Activated T-helper 9 cell treated with anti-CD3 and anti-CD28 coated beads, Interleukin-2, amount 50 U/mL, for 16 hours (primary cell): Measurements from ENCODE around the gene SH2B3.
"Not testable (repeated sequence)": the region's sequence is repeated elsewhere in the genome, so short reads cannot be mapped to it uniquely, and the experiment has no call there.

ENCODE experiments used
- DNase-seq: peaks from one replicate; pipeline ENCODE4 v3.0.0-alpha.2; 2020; ENCODE audit warnings: low read depth

SH2B3 gene

GRCh38 chr12:111460111-111460510 is 54.4 kb downstream of the SH2B3 start:
- not testable (repeated sequence) for DNase-seq

DNA sequence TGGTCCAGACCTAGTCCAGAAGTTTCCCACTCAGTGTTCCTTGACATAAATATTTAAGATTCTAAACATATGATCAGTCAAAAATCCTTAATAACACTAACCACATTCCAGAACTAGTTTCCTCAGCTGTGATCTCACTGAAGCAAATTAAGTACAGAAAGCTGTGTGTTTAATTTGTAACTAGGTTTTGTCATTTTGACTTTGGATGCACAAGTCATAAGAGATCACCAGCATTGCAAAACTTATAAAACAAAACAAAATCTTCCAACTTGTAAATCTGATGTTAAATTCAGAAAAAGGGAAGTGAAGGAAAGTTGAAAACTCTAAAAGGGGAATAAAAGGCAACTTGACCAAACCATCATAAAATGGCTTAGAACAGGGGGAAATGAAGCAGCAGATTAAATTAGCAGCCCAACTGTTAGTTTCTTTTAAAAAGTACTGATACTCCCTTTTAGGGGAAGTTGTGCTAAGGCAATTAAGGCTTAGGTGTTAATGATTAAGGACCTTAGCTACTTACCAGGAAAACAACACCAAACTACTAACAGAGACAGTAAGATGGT is 56.6 kb downstream of the SH2B3 start:
- DNase-seq = no peak

DNA sequence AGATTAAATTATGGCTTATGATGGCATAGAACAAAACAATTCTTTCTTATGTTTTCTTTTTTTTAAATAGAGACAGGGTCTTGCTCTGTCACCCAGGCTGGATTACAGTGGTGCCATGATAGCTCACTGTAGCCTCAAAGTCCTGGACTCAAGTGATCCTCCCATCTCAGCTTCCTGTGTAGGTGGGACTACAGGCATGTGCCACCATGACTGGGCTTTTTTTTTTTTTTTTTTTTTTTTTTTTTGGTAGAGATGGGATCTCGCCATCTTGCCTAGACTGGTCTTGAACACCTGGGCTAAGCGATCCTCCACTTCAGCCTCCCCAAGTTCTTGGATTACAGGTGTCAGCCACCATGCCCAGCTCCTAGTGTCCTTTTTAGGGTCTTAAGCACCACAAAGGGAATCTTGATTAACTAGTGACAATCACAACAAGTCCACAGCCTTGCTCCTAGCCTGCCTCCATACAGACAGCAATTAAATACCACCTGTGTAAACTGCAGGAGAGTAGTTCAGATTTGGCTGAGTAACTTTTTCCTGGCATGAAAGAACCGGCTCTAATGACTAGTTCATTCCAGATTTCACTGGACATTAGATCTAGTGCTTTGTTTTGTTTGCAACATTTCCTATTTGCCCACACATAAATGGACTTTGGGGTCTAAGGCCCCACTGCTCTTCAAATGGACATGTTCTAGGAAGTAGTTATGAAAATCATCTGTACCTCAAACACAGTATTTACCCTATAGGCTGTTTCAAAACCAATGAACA is 61.6 kb downstream of the SH2B3 start:
- DNase-seq = no peak

DNA sequence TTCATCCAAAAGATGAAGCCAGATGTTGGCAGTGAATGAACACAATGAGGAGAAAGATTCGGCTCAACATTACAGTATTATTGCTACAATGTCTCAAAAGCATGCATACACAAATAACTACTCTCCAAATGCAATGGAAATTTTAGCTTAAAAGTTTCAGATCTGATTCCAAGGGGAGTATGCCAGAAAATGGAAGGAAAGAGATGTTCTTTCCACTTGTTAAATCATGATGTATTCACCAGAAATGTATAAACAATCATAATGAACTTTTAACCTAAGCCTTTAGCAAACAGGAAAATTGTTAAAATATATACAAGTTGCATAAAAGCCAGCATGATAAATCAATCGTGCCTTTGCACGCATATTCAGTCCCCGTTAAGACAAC is 62.1 kb downstream of the SH2B3 start:
- DNase-seq = no peak

GRCh38 chr12:111469401-111469800 is 63.7 kb downstream of the SH2B3 start:
- no peak for DNase-seq

DNA sequence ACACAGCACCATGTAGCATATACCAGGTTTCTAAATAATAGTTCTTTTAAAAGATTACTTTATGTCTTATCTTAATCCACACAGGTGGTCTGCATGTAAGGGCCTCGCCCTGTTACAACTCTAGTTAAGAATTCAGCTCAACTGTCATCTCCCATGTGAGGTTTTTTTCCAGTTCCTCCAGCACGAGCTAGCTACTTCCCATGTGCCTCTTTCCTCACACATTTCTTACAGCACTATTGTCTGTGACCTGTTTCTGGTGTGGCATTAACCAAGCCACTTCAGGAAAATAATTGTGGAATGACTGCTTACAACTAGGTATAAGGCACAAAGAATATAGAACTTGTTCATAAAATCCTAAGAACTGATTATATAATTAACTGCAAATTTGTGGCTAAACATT is 65.5 kb downstream of the SH2B3 start:
- no peak for DNase-seq

DNA sequence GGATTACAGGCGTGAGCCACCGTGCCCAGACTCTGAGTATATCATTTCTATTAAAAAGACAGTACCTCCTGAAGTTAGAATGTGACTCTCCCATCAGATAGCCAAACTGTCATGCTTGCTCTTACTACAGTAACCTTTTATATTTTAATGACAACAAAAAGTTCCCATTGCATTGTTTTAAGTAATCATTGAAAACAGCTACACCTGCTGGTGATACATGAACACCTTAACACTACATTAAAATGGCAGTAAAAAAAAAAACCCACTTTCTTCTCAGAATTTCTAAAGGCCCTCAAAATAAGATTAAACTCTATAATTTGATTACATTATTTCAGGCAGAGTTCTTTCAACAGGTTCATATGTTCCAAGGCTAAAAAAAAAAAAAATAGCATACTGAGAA is 76.7 kb downstream of the SH2B3 start:
- no peak for DNase-seq

GRCh38 chr12:111488271-111488670 is 82.5 kb downstream of the SH2B3 start:
- DNase-seq = no peak

- DNase-seq = no peak
Measured at GRCh38 chr12:111488798-111489197, 83.1 kb downstream of the SH2B3 start.

- DNase-seq = not testable (repeated sequence)
Measured at GRCh38 chr12:111492979-111493378, 87.3 kb downstream of the SH2B3 start.

GRCh38 chr12:111494676-111495075 is 89.0 kb downstream of the SH2B3 start:
- DNase-seq = no peak
